HG02973 (cell line): ENCODE results near the gene RNASE2.
"Not testable (repeated sequence)": the region's sequence is repeated elsewhere in the genome, so short reads cannot be mapped to it uniquely, and the experiment has no call there.

Experiments used
- ATAC-seq: cut with Tn5 transposase; IDR thresholded peaks from one replicate; pipeline ENCODE4 v1.9.1; 2021; ENCODE audit warnings: moderate library complexity; ENCODE audit not compliant: unreplicated experiment

Gene RNASE2

DNA sequence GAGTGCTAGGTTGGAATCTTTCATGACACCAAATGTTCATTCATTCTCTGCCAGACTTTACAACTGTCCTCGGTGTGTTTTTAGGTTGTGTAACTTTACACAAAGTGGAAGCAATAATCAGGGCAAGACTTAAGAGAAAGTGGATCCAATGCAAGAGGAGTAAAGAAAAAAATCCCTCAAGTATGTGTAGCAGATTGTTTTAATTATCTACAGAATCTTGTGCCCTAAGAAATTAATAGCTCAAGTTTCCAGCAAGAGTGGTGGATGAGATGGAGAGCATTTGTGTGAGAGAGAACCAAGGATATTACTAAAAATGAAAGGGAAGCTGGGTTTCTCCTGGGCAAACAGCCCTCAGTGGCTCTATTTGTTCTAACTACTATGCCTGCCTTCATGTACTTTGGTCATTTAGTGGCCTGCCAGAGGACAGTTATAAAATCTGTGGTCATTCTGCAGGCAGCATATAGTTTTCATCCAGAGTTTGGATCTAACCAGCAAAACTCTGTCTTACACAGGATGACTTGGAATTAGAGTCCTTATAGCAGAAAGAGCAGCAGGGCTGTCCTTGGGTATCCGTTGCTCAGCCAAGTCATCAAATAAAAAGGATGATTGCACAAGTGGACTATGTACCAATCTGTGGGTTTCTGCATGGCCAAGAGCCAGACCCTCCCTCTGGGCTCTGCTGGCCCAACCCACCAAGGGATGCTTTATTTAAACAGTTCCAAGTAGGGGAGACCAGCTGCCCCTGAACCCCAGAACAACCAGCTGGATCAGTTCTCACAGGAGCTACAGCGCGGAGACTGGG lies at the start of gene RNASE2:
Gene RNASE2, plus strand, starts transcription at position 752 of the 802 bp plus-strand sequence. CDS start 285 bp downstream, outside the sequence.
- not testable (repeated sequence) for ATAC-seq

DNA sequence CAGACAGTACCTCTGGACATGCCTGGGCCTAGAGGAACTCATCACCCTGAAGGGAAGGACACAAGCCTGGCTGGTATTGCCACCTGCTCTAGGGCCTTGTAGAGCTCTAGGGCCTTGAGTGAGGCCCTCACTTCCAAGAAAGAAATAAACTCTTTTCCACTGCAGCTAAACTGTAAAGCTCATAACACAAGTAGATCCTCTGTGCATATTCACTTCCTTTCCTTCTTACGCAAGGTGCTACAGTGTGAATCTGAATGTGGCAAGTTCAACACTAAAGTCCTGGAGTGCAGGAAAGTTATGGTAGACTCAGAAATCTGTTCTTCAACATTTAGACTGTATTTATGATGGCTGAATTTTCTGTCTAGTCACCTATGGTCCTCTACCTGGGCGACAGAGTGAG lies 49.6 kb upstream of the RNASE2 start:
- ATAC-seq: no peak

DNA sequence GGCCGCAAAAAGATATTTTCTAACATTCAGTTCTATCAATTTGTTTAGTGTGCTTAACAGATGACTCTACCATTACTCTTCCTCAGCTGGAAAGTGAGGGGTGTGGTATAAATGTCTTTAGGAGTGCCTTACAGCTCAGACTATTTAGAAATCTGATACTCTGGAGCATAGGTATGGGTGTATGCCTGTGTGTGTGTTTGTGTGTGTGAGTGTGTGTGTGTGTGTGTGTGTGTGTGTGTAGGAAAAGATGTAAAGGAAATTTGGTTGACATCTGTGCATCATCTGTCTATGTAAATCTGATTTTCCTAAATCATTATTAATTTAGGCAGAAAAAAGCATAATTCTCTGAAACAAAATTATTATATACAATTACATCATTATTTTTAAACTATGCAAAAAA lies 48.1 kb upstream of the RNASE2 start:
- ATAC-seq: no peak

DNA sequence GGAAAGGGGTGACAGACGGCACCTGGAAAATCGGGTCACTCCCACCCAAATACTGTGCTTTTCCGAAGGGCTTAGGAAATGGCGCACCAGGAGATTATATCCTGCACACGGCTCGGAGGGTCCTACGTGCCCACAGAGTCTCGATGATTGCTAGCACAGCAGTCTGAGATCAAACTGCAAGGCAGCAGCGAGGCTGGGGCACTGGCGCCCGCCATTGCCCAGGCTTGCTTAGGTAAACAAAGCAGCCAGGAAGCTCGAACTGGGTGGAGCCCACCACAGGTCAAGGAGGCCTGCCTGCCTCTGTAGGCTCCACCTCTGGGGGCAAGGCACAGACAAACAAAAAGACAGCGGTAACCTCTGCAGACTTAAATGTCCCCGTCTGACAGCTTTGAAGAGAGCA lies 44.5 kb upstream of the RNASE2 start:
- not testable (repeated sequence) for ATAC-seq

DNA sequence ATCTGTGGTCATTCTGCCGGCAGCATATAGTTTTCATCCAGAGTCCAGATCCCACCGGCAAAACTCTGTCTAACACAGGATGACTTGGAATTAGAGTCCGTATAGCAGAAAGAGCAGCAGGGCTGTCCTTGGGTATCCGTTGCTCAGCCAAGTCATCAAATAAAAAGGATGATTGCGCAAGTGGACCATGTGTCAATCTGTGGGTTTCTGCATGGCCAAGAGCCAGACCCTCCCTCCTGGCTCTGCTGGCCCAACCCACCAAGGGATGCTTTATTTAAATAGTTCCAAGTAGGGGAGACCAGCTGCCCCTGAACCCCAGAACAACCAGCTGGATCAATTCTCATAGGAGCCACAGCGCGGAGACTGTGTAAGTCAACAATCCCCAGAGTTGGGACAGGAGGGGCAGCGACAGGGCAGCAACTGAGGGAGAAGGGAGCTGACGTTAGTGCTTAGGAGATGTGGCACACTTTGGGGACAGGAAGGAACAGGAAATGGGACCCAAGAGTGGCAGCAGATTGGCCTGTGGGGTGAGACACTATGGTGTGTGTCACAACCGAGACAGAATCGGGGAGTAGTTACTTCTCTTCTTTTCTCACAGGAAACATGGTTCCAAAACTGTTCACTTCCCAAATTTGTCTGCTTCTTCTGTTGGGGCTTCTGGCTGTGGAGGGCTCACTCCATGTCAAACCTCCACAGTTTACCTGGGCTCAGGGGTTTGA lies 36.1 kb upstream of the RNASE2 start:
- ATAC-seq: not testable (repeated sequence)

DNA sequence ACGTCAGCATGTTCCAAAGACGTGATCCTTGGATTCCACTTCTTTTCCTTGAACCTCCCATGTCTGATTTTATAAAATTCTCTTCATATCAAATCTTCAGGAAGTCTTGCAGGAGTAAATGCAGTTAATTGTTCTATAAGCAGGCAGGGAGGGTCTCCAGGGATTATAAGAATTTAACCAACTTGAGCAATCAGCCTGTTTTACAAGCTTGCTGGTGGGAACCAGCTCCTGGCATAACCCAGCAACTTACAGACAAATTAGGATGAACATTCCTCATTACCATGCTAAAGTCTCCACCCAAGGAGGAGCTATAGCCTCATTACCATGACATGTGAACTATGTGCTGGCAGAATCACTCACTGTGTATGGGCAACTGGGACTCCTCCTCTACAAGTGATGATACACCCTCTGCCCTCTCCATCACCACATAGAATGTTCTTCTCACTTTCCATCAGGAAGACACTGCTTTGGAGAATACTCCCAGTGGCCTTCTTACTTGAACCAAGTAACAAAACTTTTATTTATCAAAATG lies 31.5 kb upstream of the RNASE2 start:
- not testable (repeated sequence) for ATAC-seq

DNA sequence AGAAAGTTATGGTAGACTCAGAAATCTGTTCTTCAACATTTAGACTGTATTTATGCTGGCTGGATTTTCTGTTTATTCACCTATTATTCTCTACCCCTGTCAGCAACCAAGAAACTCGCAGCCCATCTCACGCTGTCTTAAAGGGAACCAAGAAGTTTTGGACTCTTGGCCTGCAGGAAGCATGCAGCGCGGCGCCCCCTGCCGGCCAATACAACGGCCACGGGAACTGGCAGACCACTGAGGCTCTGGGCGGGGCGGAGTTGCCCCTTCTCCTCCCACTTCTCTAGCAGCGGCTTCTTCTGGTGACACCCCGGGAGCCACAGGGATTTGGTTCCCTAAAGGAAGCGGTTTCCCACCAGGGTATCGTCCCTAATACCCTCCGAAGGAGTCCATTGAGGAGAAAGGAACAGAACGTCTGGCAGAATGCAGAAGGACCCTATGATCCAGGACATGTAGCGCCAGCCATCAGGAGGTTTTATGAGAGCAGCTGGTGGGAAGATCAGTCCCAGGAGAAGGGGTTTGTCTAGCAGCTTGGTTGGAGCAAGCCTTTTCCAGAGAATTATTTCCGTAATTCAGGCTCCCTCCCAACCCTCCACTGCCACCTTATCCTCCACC lies 21.0 kb upstream of the RNASE2 start:
- no peak for ATAC-seq

DNA sequence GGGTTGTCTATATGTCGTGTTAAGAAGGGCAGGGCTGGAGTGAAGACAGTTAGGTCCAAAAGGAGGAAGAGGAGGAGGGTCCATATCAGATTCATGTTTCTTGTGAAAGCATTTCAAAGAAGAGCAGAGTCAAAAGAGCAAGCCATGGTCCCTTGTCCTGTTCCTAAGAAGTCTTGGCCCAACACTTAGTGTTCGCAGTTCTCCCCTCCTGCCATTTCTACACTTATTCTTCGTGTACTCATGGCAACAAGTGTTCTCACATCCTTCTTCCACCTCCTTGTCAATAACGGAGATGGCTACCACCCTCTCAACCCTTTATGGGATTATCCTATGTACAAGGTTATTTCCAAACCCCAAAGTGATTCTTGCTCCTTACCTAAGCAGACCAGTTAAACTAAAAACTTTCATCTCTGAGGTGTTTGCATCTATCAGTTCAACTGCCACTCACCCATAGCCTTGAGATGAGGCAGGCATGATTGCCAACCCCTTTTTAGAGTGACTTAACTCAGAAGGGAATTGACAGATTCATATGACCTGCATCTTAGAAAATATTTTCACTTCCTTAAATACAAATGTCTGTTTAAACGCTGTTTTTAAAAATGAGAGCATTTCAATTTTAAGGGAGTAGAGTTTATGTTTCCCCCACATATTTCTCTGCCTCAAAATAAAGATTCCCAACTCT lies 19.8 kb upstream of the RNASE2 start:
- ATAC-seq: no peak

DNA sequence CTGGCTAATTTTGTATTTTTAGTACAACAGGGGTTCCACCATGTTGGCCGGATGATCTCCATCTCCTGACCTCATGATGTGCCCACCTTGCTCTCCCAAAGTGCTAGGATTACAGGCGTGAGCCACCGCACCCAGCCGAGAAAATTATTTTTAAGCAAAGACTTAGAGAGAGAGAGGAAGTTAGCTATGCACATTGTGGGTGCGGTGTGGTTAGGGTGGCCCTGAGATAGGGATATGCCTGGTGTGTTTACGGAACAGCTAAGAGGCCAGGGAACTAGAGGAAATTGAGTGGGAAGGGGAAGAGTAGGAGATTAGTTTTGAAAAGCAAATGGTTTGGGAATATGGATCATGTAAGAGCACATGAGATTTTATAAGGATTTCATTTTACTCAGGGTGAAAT lies 10.1 kb upstream of the RNASE2 start:
- not testable (repeated sequence) for ATAC-seq

DNA sequence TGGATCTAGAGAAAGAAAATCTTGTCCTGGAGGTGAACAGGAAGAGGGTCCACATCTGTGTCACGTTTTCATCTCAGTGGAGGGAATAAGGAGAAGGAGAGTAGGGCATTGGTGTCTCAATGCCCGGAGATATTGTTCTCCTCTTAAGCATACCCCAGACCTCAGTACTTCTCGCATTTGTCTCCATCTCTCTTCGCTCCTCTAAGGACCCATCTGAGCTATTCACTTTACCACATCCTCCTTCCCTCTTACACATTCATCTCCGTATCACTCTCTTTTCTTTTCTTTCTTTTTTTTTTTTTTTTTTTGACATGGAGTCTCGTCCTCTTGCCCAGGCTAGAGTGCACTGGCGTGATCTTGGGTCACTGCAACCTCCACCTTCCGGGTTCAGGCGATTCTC lies 8.6 kb upstream of the RNASE2 start:
- not testable (repeated sequence) for ATAC-seq

DNA sequence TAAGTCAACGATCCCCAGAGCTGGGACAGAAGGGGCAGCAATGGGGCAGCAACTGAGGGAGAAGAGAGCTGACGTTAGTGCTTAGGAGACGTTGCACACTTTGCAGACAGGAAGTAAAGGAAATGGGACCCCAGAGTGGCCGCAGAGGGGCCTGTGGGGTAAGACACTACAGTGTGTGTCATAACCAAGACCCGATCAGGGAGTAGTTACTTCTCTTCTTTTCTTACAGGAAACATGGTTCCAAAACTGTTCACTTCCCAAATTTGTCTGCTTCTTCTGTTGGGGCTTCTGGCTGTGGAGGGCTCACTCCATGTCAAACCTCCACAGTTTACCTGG lies 219 bp downstream of the RNASE2 start:
- ATAC-seq: not testable (repeated sequence)

DNA sequence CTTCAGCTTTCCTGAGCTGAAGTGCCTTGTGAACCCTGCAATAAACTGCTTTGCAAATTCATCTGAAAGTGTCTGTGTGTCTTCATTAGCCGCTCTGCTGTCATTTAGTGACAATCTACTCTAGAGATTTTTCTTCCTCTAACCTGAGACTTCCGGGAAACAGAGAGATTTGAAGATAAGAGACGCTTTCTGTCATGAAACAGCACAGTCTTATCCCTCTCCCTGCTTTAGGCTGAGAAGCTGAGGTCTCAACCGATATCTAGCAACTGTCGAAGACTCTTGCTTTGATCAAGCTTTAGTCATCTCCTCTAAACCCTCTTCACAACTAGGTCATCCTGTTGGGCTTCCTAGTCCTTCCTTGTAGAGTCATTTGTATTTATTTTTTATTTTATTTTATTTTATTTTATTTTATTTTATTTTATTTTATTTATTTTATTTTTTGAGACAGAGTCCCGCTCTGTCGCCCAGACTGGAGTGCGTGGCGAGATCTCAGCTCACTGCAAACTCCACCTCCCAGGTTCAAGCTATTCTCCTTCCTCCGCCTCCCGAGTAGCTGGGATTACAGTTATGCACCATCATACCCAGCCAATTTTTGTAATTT lies 1.2 kb downstream of the RNASE2 start:
- no peak for ATAC-seq

DNA sequence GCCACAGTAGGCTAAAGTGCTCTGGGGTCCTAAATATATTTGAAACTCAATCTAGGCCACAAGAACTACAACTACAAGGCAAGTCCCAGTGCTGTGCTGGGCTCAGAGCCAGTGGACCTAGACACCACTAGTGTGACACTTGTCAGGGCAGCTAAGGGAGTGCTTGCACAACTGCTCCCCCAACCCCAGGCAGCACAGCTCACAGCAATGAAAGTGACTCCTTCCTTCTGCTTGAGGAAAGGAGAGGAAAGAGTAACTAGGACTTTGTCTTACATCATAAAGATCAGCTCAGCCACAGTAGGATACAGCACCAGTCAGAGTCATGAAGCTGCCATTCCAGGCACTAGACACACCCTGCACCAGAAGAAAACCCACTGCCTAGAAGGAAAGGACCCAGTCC lies 3.7 kb downstream of the RNASE2 start:
- not testable (repeated sequence) for ATAC-seq

DNA sequence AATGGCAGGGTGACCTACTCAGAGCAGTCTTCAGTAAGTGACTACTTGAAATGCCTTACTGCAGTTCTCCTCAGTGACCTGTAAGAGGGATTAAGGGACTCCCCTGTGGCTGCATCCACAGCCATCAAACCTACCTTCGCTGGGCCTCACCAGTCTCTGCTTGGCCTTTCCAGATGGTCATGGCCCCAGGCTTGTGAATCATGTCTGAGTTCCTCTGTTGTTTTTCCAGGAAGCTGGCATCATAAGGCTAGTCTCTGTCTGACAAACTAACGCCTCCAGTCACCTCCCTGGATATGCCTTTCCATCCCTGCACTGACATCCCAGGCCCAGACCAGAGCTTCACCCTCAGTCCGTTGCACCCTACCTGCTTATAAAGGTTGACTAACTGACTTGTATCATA lies 14.0 kb downstream of the RNASE2 start:
- no peak for ATAC-seq

DNA sequence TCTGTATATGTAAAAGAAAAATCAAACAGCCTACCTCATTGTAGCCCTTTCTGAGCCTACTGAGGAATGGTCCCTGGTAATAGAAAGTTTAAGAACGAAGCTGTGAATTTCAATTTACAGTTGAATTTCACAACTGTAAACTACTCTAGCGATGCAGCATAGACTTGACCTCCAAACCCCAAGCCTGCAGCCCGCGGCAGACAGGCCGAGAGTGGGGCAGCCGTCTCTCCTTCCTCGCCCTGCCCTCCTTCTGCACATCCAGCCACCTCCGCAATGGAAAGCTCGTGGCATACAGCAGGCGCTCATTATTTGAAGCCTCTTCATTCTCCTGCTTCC lies 15.3 kb downstream of the RNASE2 start:
- no peak for ATAC-seq

DNA sequence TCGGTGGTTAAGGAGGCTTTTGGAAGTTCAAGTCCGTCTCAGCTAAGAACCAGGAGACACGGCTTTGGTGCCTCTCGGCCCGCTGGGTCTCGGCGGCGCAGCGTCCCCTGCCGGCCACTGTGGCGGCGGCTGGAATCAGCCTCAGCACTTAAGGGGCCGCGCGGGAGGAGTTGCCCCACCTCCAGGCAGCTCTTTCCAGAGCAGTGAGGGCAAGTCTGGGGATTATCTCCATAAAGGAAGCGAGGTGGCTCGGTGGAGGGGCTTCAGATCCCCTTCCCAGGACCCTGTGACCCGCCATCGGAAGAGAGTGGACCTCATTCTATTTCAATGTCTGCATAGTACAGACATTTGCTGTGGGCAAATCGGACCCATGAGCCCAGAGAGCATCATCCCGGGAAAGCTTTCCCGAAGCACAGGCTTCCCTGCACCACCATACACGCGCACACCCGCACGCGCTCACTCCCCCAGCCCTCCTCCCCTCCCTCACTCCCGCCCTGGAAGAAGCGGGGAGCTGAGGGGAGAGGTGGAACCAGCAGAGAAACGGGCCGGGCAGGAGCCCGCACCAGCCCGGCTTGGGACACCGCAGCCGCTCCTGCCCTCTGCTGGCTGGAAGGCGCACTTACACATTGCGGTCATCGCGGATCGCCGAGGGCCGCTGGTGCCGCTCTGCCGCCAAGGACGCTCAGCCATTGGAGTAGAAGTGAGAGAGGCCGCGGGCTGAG lies 15.9 kb downstream of the RNASE2 start:
- ATAC-seq: peak; percentile 89

DNA sequence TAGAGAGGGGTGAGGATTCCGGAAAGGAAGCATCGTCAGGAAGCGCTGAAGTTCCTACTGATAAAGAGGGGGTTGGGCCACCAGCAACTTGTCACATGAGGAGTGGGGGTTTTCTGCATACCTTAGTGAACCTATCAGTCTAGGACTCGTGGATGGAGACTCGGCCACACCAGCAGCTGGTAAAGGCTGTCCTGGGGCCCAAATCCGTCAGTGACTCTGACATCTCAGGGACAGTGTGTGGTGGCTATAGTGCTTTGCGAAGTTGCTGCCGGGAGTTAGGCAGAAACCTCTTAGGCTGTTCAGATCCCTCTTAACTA lies 16.4 kb downstream of the RNASE2 start:
- peak; percentile 23 for ATAC-seq

DNA sequence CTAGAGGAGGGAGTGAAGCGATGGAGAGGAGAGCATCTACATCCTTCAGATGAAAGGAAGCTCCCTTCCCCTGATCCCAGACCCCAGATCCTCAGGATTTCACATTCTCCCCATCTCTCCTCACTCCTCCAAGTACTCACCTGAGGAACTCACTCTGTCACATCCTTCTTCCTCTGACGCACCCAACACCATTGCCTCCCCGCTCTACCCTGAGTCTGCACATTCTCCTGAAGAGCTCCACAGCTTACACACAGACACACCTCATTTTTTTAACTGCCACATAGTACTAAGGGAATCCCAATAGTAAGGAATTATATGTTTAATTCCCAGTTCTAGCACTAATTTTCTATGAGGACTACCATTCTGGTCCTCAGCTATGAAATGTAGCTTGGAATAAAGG lies 18.2 kb downstream of the RNASE2 start:
- ATAC-seq: no peak

DNA sequence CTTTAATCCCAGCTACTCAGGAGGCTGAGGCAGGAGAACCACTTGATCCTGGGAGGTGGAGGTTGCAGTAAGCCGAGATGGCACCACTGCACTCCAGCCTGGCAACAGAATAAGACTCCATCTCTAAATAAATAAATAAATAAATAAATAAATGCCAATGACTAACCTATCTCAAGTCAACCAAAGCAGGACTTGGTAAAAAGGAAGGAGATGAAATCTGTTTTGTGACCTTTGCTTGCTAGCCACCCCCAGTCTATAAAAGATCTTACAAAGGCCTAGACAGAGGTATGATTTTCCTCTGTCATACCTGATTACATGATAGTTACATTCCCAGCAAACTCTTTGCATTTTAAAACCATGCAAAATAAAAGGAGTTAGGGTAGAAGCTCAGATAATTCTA lies 21.0 kb downstream of the RNASE2 start:
- no peak for ATAC-seq

DNA sequence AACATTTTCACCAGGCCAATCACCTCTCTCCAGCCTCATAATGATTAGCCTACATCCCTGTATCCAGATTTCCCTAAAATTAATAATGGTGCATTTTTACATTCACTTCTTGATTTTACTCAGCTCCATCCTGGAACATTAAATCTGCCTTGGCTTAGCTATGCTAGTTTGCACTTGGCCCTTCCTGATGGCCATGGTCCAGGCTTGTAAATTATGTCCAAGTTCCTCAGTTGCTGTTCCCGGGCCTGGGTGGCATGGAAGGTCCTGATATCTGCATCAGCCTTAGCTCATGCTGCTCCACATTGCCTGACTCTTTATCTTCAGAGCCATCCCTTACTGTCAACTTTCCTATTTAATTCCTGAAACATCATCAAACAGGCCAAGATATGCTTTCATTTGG lies 23.4 kb downstream of the RNASE2 start:
- no peak for ATAC-seq
